Astrocyte of the cerebellum (primary cell): ENCODE measurements around the gene UST.

ENCODE experiments used
- DNase-seq: peaks from one replicate; pipeline ENCODE4 v3.0.0-alpha.2; 2011; ENCODE audit warnings: low read depth
- H3K4me3 ChIP-seq: 2 replicates; pipeline ENCODE4 v1.5.1; 2011; ENCODE audit warnings: mild to moderate bottlenecking, low read depth, low read length, moderate library complexity
- CTCF ChIP-seq: IDR thresholded peaks from 2 replicates; pipeline ENCODE4 v1.5.1; 2012; ENCODE audit warnings: low read length, low read depth, moderate library complexity, mild to moderate bottlenecking; ENCODE audit errors: missing control alignments
- in situ Hi-C: cut with HindIII; loops from 2 replicates; pipeline ENCODE4 v1.10.0; 2017; ENCODE audit warnings: low sequenced_read_pairs

The UST gene

GRCh38 chr6:148703900-148704299, 42.9 kb upstream of the UST start:
- no peak for TF ChIP-seq CTCF
- in situ Hi-C loops: no loop called here
- no peak overlapping the region for H3K4me3 ChIP-seq
- no peak for DNase-seq

- H3K4me3 ChIP-seq: no peak overlapping the region
- TF ChIP-seq CTCF: no peak
- in situ Hi-C loops: no loop called here
- no peak for DNase-seq
These were observed 42.2 kb upstream of the UST start for GRCh38 chr6:148704400-148705246.

GRCh38 chr6:148708707-148709106, 38.1 kb upstream of the UST start:
- no peak overlapping the region for H3K4me3 ChIP-seq
- no peak for DNase-seq
- in situ Hi-C loops: no loop called here
- no peak for TF ChIP-seq CTCF

GRCh38 chr6:148709577-148709976, 37.3 kb upstream of the UST start:
- TF ChIP-seq CTCF: no peak
- in situ Hi-C loops: no loop called here
- DNase-seq: no peak
- no peak overlapping the region for H3K4me3 ChIP-seq

- in situ Hi-C loops: no loop called here
- DNase-seq: no peak
- no peak overlapping the region for H3K4me3 ChIP-seq
- no peak for TF ChIP-seq CTCF
These were observed 34.8 kb upstream of the UST start for GRCh38 chr6:148711833-148712654.

GRCh38 chr6:148713033-148713738, 33.6 kb upstream of the UST start:
- no peak for DNase-seq
- no peak for TF ChIP-seq CTCF
- H3K4me3 ChIP-seq: no peak overlapping the region
- in situ Hi-C loops: no loop called here
